AG04450 (cell line): Measurements from ENCODE around the gene COPS9. TPM values are rescaled to one million over a fixed set of nuclear protein-coding genes. Genes with fewer than 3 reads are reported as not detected.

Experiments used
- CTCF ChIA-PET: fragments of 300-600, 350-600 bp; formaldehyde crosslinking; extraction: SDS; loops from one replicate; lab custom pipeline; 2022; ENCODE audit warnings: antibody characterized with exemption, inconsistent platforms; lab: Charles Lee
- POLR2A ChIA-PET: fragments of 350-600 bp; formaldehyde crosslinking; extraction: SDS; loops from one replicate; lab custom pipeline; 2021; ENCODE audit warnings: antibody characterized with exemption, inconsistent platforms; lab: Yijun Ruan, JAX
- DNase-seq: peaks from one replicate; pipeline ENCODE4 v3.0.0-alpha.2; 2011; ENCODE audit warnings: low read depth, low spot score
- H3K27ac ChIP-seq: one replicate; pipeline ENCODE4 v1.5.1; 2012; ENCODE audit warnings: low read depth, low read length, control low read depth
- H3K27me3 ChIP-seq: one replicate; pipeline ENCODE4 v1.6.0; 2012; ENCODE audit warnings: low read length; ENCODE audit not compliant: control insufficient read depth, insufficient read depth
- H3K4me3 ChIP-seq: 2 replicates; pipeline ENCODE4 v1.5.1; 2011; ENCODE audit warnings: mild to moderate bottlenecking, low read depth, low read length, control low read depth
- H3K9me3 ChIP-seq: 2 replicates; pipeline ENCODE4 v1.5.1; 2012; ENCODE audit warnings: low read length; ENCODE audit not compliant: control insufficient read depth, insufficient read depth
- polyA plus RNA-seq: library from polyadenylated mRNA; depleted of rRNA; stranded (reverse); fragments of >200 nt; gene quantifications from 2 replicates; pipeline ENCODE4 v1.2.3, GENCODE V29; 2011
- TF ChIP-seq, protein P1 (sequence below): IDR thresholded peaks from 2 replicates; pipeline ENCODE4 v1.5.1; 2011; ENCODE audit warnings: low read depth, low read length, control low read depth, inconsistent platforms

COPS9 gene
- polyA plus RNA-seq, 1 experiment, result 360 TPM

DNA sequence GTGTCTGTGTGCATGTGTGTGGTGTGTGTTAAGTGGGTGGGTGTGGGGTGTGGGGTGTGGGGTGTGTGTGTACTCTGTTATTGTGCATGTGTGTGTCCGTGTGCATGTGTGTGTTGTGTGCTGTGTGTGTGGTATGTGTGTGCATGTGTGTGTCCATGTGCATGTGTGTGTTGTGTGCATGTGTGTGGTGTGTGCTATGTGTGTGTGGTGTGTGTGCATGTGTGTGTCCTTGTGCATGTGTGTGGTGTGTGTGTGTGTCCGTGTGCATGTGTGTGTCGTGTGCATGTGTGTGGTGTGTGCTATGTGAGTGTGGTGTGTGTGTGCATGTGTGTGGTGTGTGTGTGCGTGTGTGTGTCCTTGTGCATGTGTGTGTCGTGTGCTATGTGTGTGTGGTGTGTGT lies 11.3 kb upstream of the COPS9 start:
- Histone ChIP-seq H3K9me3 (peaks cover 6% of the 10 kb centered on the region), H3K4me3 (no peak overlapping the region), H3K27me3 (peaks cover 10% of the 10 kb centered on the region), H3K27ac (no peak overlapping the region)
- TF ChIP-seq, protein P1, sequence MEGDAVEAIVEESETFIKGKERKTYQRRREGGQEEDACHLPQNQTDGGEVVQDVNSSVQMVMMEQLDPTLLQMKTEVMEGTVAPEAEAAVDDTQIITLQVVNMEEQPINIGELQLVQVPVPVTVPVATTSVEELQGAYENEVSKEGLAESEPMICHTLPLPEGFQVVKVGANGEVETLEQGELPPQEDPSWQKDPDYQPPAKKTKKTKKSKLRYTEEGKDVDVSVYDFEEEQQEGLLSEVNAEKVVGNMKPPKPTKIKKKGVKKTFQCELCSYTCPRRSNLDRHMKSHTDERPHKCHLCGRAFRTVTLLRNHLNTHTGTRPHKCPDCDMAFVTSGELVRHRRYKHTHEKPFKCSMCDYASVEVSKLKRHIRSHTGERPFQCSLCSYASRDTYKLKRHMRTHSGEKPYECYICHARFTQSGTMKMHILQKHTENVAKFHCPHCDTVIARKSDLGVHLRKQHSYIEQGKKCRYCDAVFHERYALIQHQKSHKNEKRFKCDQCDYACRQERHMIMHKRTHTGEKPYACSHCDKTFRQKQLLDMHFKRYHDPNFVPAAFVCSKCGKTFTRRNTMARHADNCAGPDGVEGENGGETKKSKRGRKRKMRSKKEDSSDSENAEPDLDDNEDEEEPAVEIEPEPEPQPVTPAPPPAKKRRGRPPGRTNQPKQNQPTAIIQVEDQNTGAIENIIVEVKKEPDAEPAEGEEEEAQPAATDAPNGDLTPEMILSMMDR, result no peak
- POLR2A ChIA-PET, result no interaction called here
- CTCF ChIA-PET, result no interaction called here
- no peak for DNase-seq

DNA sequence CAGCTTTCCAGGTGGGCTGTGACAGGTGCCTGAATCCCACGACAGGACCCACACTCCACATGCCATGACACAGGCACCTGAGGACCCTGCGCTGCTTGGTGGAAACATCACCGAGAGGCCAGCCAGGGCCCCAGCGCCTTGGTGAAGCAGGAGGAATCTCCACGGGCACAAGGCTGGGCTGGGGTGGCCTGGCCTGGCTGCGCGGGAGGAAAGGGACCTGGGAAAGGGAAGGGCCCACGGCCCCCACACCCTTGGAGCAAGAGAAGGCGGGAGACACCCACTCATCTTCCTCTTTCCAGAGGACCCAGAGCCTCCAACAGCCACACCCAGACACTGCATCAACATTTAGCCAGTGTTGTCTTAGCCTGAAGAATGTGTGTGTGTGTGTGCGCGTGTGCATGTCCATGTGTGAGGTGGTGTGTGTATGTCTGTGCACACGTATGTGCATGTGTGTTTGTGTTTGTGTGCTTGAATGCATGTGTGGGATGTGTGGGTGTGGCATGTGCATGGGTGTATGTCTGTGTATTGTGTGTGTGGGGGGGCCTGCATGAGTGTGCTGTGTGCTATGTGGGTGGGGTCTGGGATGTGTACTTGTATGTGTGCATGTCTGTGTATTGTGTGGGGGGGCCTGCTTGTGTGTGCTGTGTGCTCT lies 10.6 kb upstream of the COPS9 start:
- ChIA-PET POLR2A (no interaction called here), CTCF (no interaction called here)
- H3K27me3 ChIP-seq, result peaks cover 7% of the 10 kb centered on the region

DNA sequence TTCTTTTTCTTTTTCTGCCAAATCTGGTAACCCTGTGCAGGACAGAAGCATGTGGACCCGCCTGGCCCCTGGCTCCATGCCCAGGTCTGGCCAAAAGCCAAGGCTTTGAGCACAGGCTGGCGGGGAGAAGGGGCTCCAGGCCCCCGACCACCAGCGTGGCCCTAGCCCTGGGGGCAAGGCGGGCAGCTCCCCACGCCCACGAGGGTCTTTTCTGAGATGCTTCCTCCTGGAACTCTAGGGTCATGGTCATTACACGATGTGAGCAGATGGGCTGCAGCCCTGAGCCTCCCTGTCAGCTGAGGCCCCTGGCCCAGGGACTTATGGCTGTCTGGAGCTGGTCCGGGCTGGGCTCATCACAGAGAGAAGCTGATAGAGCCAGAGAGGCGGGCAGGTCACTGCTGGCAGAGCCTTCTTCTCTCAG lies 10.0 kb upstream of the COPS9 start:
- Histone ChIP-seq H3K9me3 (peaks cover 6% of the 10 kb centered on the region), H3K27me3 (peaks cover 12% of the 10 kb centered on the region), H3K4me3 (no peak overlapping the region), H3K27ac (no peak overlapping the region)
- ChIA-PET CTCF (interaction anchor here (1.0 to 8.8 kb wide), 2 partner anchors 85 to 154 kb away, joined by 4 to 239 read pairs; no protein-coding TSS in a partner anchor), POLR2A (no interaction called here)
- no peak for DNase-seq
- TF ChIP-seq, protein P1, result no peak

More for the DNA sequence above, 10.6 kb upstream of the COPS9 start:
- peaks cover 6% of the 10 kb centered on the region for H3K9me3 ChIP-seq
- no peak for DNase-seq
- TF ChIP-seq, protein P1, result no peak
- no peak overlapping the region for H3K4me3 ChIP-seq
- no peak overlapping the region for H3K27ac ChIP-seq

DNA sequence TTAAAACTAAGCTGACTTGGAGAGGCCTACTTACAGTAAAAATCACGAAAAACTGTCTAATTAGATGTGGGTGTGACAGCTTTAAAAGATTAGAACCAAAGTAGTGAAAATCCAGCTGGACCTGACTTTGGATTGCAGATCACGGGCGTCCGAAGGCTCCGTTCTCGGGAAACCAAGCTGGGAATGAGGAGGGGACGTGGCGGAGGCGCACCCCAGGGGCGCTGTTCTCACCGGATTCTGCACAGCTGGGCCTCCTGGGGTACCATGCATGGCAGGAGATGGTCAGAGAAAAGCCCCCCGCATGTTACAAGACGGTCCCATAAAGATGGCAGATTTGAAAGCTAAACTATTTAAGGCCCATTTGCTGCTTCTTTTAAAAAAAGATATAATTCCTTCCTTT lies 9.4 kb upstream of the COPS9 start:
- CTCF ChIA-PET, result interaction anchor here (0.6 to 8.8 kb wide), 6 partner anchors 12 to 154 kb away, joined by 3 to 239 read pairs (median 4); no protein-coding TSS in a partner anchor
- peaks cover 19% of the 10 kb centered on the region for H3K27me3 ChIP-seq
- TF ChIP-seq, protein P1, result no peak
- no peak for DNase-seq
- POLR2A ChIA-PET, result no interaction called here
- H3K4me3 ChIP-seq, result no peak overlapping the region
- no peak overlapping the region for H3K27ac ChIP-seq
- H3K9me3 ChIP-seq, result peaks cover 6% of the 10 kb centered on the region

DNA sequence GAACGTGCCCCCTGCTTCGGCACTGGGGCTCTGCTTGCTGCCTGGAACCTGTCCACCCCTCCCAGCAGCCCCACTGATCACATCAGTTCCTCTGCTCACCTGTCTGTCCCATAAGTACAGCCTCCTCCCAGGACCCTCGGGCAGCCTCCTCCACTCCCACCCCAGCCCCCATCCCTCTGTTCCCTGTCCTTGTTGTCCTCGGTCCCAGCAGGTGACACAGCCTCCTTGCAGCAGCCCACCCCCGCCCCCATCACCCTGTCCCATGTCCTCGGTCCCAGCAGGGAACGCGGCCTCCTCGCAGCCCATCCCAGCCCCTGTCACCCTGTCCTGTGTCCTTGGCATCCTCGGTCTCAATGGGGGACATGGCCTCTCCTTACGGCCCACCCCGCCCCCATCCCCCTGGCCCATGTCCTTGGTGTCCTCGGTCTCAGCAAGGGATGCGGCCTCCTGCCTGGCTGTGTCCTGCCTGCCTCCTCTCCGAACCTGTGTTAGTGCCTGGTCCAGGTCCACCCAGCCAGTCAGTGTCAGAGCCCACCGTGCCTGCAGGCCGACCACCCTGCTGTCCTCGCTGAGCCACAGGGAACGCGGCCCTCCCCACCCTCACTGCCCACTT lies 8.7 kb upstream of the COPS9 start:
- H3K9me3 ChIP-seq, result peaks cover 6% of the 10 kb centered on the region
- H3K27ac ChIP-seq, result no peak overlapping the region
- ChIA-PET POLR2A (no interaction called here), CTCF (interaction anchor here (0.7 to 8.8 kb wide), 9 partner anchors 8 to 131 kb away, joined by 3 to 239 read pairs (median 5); no protein-coding TSS in a partner anchor)
- H3K27me3 ChIP-seq, result peaks cover 24% of the 10 kb centered on the region
- no peak overlapping the region for H3K4me3 ChIP-seq
- TF ChIP-seq, protein P1, result no peak
- no peak for DNase-seq
